Kasumi-1 (cell line): ENCODE measurements around the gene RTTN.
"Not testable (repeated sequence)": the region's sequence is repeated elsewhere in the genome, so short reads cannot be mapped to it uniquely, and the experiment has no call there.

Experiments used
- DNase-seq, 2 experiments: peaks; one replicate each; lab custom pipeline; 2025; lab: John Stamatoyannopoulos, UW

RTTN gene

GRCh38 chr18:70149616-70150301 is 55.7 kb downstream of the RTTN start:
- DNase-seq: no peak

GRCh38 chr18:70149156-70149555 is 56.3 kb downstream of the RTTN start:
- no peak for DNase-seq

DNA sequence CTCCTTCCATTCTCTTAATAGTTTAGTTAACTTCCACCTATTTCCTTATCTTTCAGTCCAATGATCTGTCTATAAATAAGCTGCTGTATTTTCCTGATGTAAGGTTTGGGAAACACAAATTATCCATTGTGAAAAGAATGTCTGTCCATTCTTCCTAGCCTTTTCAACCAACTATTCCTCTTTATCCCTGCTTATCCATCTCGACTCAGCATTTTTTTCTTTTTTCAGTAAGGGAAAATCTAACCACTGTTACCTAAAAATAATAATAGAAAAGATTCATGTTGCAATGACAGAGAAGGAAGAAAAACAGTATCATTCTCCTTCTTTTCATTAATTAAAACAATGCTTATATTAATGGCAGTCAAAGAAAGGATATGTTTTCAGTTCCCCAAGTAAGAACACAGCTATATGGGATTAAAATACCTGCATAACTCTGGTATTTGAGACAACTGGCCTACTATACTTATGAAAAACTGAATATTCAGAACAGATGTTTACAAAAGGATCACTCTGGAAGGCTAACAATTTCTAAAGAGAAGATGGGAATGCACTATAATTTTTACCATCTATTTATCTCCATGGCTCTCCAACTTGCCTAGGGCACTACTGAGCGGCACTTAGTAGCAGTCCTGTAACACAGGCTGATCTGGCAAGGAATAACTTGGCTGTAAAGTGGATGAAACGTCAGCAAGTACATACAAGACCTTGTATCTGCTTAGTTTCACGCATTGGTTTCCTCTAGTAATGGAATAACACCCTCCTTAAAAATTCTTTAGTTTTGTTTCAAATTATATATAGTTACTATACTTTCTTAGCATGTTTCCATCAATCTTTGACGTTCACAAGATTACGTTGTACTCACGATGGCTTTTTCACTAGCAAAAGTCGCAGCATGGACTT is 57.2 kb downstream of the RTTN start:
- DNase-seq: no peak

GRCh38 chr18:70146174-70146573 is 59.3 kb downstream of the RTTN start:
- DNase-seq: no peak

DNA sequence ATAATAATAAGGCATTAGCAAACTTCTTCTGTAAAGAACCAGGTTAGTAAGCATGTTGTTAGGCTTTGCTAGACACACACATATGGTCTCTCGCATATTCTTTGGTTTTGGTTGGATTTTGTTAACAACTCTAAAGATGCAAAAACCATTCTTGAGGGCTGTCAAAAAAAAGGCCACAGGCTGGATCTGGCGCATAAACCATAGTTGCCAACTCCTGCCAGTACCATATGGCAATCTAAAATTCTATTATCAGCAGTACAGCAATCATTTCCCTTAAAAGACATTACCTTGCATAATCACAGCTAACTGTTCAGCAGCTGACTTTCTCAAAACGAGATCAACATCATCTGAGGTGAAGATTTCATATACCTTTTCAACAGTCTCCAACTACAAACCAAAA is 63.5 kb downstream of the RTTN start:
- DNase-seq: no peak

- no peak for DNase-seq
Measured at GRCh38 chr18:70139138-70139537, 66.3 kb downstream of the RTTN start.

DNA sequence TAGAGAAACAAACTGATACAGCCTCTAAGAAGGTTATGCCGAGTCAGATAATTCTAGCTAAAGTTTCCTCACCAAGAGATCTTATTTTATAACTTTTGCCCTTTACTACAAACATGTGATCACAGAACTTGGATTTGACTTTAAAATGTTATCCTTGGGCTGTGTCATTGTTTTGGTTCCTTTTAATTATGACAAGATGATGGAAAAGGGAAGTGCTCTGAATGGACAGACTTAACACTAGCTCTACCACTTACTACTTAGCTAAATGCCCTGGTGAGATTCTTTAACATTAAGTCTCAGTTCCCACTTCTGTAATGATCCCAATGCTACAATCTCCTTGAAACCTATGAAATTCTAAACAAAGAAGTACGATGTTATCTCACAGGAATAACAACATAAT is 69.9 kb downstream of the RTTN start:
- DNase-seq: peak; percentile 59 to 60

- no peak for DNase-seq
Measured at GRCh38 chr18:70132999-70133398, 72.5 kb downstream of the RTTN start.

DNA sequence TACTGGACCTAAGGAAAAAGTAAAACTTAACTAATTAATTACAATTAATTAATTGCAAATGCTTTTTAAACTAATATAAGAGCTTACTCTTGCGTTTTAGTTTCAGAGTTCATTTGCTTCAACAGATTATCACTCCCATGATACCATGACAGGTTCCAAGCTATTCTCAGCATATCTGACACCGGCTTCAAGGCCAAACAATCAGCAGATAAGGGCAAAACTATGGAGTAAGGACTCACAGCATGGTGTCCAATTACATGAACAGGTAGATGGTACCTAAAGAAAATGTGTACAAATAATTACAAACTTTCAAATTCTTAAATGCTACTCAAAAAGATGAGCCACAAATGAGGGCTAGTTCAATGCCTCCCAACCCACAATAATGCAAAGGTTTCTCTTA is 77.2 kb downstream of the RTTN start:
- no peak for DNase-seq

DNA sequence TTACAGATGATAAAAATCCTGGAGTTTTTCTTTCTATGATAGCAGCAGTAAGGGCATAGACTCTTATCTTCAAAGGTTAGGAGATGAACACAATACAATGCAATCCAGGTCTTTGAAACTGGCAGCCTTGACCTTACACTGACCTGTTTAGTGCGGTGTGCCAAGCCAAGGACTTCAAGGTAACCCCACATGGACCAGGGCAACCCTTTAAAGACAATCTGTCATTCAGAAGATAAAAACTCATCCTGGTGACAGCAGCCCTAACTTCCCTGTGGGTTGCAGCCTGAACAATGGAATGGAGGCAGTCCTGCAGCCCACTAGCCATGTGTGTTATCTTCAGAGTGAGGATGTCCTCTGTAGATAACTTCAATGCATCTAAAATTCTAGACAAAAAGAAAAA is 78.1 kb downstream of the RTTN start:
- DNase-seq: no peak

- DNase-seq: no peak
Measured at GRCh38 chr18:70126832-70127231, 78.7 kb downstream of the RTTN start.

GRCh38 chr18:70124139-70124538 is 81.3 kb downstream of the RTTN start:
- no peak for DNase-seq

DNA sequence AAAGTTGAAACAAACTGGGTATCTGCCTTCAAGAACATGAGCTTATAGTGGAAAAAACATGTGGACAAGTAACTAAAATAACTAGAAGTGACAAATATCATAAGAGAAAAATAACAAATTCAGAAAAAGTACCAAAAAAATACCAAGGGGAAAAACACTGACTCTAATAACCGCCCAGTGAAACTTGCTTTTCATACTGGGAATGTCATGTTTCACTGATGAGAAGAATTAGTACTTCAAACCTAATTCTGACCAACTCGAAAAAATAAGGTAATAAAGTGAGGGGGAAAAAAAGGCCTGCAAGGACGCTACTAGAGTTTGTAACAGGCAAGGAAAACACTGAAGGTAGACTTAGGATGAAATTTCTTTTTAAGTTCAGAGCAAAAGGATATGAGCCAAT is 83.6 kb downstream of the RTTN start:
- no peak for DNase-seq

GRCh38 chr18:70116949-70117348 is 88.5 kb downstream of the RTTN start:
- no peak for DNase-seq

GRCh38 chr18:70113511-70113910 is 92.0 kb downstream of the RTTN start:
- DNase-seq: no peak

DNA sequence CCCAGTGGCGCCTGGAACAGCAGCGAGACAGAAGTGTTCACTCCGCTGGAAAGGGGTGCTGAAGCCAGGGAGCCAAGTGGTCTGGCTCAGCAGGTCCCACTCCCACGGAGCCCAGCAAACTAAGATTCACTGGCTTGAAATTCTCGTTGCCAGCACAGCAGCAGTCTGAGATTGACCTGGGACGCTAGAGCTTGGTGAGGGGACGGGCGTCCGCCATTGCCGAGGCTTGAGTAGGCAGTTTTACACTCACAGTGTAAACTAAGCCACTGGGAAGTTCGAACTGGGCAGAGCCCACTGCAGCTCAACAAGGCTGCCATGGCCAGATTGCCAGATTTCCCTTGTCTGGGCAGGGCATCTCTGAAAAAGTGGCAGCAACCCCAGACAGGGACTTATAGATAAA is 94.8 kb downstream of the RTTN start:
- DNase-seq: no peak

GRCh38 chr18:70107091-70107490 is 98.4 kb downstream of the RTTN start:
- DNase-seq: no peak

GRCh38 chr18:70102854-70103253 is 102.6 kb downstream of the RTTN start:
- DNase-seq: not testable (repeated sequence)

GRCh38 chr18:70089858-70090257 is 115.6 kb downstream of the RTTN start:
- DNase-seq: no peak

DNA sequence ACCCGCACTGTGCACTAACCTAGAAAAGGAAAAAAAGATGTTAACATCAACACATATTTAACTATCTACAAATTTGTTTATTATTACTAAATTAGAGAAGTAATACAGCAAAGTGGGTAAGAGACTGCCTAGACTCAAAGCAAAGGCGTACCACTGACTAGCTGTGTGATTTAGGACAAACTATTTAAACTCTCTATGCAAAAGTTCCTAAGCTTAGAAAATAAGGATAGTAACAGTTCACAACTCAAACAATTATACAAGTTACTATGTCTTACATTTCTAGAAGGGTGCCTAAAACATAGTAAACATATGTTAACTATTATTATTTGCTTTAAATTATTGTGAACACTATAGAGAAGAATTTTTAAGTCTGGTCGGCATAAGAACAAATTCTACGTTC is 119.4 kb downstream of the RTTN start:
- DNase-seq: no peak

GRCh38 chr18:70085641-70086040 is 119.8 kb downstream of the RTTN start:
- DNase-seq: no peak

DNA sequence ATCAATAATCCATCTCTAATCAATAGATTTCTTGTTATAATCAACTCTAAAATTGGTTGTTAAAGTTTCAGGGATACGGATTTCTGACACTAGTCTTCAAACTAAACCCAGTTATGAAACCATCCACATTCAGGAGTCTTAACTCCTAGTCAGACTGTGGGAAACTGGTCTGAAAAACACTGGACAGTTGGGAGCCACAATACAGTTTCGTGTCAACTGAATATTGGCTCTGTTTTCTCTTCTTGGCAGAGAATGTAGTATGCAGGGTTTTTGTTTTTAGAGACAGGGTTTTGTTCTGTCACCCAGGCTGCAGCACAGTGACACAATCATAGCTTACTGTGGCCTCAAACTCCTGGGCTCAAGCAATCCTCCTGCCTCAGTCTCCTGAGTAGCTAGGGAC is 123.1 kb downstream of the RTTN start:
- DNase-seq: no peak

- DNase-seq: no peak
Measured at GRCh38 chr18:70078106-70078505, 127.4 kb downstream of the RTTN start.

DNA sequence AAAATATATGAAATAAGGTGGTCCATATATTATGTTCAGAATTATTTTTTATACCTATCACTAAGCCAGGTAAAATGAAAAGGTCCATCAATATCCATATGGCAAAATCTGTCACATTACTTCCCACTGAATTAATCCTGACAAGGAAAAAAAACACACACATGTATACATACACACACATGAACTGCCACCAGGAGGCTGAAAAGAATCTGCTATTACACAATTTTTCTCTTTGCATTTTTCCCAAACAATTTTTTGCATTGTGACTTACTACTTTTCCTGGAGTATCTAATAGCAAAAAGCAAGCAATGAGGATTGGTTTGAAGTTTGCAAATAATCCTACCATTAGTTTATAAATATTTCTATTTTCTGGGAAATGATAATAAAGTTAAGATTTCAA is 129.6 kb downstream of the RTTN start:
- DNase-seq: no peak
